HCEC 1CT (cell line): ENCODE measurements around the gene CFAP73.

Source experiments
- DNase-seq: peaks from one replicate; pipeline ENCODE4 v3.0.0-alpha.2; 2017

CFAP73 gene

DNA sequence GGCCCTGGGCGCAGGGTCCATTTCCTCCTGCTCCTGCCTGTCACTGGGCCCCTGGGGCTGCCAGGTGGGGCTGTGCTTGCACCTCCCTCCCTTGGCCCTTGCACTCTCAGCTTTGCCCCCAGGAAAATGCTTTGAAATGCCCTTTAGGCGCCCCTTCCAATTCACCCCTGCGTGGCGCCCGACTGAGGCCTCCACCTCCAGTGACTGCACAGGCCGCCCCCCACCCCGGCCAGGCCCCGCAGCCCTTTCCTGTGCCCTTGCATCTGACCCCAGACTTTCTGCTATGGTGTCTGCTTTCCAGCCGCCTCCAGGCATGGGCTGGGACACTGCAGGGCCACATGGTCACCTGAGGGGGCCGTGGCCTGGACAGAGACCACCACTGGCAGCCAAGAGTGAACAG, 18.3 kb downstream of the CFAP73 start:
- no peak for DNase-seq

DNA sequence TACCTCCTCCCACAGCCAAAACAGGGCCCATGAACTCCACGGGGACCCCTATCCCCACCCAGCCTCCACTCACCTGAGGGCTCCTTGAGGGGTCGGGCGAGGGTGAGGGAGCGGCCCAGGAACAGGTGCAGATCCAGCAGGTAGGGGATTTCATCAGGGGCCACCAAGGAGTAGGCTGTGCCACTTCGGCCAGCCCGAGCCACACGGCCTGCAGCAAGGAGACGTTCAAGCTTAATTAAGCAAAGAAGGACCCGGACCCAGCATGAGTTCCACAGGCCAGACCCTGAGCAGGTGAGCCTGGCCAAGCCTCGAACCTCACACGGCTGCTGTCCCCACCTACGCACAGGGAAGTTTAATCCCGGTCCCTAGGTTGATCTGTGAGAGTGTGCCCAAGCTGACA, 20.2 kb downstream of the CFAP73 start:
- DNase-seq, result no peak

- DNase-seq, result no peak
These were observed 20.9 kb downstream of the CFAP73 start for GRCh38 chr12:113170457-113170856.

DNA sequence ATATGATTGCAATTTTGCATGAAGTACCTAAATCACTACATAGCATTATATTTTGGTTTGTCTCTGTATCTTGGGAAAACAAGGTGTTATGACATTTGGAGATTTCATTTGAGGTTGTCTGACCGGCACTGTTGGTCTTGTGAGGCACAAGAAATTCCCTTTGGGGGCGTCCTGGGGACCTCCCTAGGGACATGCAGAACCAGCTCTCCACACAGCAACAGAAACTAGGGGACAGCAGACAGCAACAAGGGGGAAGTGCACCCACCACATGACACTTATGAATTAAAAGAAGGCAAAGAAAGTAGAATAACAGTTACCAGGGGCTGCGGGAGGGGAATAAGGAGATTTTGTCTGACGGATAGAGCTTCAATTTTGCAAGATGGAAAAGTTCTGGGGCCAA, 21.4 kb downstream of the CFAP73 start:
- no peak for DNase-seq

DNA sequence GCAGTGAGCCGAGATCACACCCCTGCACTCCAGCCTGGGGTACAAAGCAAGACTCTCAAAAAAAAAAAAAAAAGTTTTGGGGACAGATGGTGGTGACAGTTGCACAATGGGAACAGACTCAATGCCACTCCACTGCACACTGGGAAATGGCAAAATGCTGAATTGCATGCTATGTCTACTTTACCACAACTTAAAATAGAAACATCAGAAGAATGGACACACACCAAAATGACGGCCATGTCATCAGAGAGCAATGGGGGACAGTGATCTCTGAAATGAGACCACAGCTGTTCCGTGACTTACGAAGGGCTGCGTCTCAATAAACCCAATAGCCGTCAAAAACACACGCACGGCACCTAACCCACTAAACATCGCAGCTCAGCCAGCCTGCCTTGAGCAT, 22.0 kb downstream of the CFAP73 start:
- DNase-seq, result no peak

GRCh38 chr12:113172185-113172584, 22.7 kb downstream of the CFAP73 start:
- no peak for DNase-seq

GRCh38 chr12:113173081-113173698, 23.7 kb downstream of the CFAP73 start:
- no peak for DNase-seq

DNA sequence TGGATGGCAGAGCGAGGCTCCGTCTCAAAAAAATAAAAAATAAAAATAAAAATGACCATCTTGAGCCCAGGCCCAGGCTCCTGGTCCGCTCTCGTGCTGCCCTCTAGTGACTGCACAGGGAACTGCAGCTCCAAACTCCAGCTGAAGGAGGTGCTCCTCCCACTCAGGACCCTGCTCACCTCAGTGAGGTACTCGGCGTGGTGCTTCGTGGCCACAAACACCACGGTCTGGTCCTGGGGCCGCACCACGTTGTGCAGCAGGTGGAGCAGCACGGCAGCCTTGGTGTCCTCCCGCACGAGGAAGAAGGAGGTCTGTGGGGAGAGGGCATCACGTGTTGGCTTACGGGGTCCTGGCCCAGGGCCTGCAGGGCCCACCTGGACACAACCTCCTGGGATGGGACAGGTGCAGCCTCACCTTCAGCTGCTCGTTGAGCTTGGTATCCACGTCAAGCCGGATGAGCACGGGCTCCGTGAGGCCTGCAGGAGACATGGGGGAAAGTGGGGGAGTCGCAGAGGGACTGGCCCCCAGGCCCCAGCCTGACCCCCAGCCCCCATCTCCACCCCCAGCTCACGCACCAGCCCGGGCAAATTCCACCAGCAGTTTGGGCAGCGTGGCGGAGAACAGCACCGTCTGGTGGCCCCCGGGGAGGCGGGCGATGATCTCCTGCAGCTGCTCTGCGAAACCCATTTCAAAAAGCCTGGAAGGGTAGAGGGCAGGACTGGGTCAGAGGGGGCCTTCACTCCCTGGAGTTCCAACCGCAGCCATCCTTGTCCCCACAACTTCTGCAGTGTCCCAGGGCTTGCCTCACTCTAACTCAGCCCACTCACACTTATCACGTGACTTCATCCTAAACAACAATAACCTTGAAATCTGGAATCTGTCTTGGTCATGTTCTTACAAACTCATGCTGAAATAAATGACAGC, 25.2 kb downstream of the CFAP73 start:
- DNase-seq, result peak; percentile 33

GRCh38 chr12:113179023-113179422, 29.5 kb downstream of the CFAP73 start:
- no peak for DNase-seq

DNA sequence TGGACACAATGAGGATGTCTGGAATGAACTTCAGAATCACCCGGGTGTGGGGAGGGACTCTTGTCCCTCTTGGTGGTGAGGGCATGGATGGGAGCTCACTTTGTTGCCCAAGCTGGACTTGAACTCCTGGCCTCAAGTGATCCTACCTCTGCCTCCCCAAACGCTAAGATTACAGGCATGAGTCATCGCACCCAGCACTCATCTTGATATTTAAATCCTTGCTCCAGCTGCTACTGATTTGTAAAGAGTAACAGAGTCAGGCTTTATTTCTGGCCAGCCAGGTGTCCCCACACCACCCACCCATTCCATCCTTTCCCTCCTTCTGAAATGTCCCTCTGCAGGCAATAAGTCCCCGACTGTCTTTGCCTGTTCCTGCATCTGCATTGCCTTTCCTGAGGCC, 30.8 kb downstream of the CFAP73 start:
- peak; percentile 43 for DNase-seq

DNA sequence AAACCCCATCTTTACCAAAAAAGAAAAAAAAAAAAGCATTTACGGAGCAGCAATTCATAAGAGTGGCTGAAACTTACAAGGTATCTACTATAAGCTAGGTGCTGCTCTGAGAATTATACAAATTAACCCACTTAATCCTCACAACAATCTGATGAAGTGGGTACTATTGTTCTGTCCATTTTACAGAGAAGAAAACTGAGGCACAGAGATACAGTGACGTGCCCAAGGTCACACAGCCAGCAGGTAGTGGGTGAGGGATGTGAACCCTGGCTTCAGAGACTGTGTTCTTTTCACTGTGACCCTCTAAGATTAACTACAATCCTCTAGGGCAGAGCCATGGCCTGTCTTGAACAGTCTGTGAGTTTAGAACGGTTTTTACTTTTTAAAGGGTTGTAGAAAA, 32.5 kb downstream of the CFAP73 start:
- no peak for DNase-seq

- DNase-seq, result no peak
These were observed 33.6 kb downstream of the CFAP73 start for GRCh38 chr12:113183030-113183589.

- no peak for DNase-seq
These were observed 34.8 kb downstream of the CFAP73 start for GRCh38 chr12:113184098-113184899.

DNA sequence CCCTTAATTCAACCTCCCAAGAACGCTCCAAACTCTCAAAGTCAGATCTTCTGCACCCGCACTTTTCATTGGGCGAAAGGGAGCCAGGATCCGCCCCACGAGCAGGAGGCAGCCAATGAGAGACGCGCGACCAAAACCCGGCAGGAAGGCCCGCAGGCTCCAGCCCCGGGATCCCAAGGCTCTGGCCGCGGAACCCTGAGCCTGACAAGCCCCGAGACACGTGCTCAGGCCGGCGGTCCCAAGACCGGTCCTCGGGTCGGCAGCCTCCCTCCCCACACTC, 35.3 kb downstream of the CFAP73 start:
- DNase-seq, result peak; percentile 91

DNA sequence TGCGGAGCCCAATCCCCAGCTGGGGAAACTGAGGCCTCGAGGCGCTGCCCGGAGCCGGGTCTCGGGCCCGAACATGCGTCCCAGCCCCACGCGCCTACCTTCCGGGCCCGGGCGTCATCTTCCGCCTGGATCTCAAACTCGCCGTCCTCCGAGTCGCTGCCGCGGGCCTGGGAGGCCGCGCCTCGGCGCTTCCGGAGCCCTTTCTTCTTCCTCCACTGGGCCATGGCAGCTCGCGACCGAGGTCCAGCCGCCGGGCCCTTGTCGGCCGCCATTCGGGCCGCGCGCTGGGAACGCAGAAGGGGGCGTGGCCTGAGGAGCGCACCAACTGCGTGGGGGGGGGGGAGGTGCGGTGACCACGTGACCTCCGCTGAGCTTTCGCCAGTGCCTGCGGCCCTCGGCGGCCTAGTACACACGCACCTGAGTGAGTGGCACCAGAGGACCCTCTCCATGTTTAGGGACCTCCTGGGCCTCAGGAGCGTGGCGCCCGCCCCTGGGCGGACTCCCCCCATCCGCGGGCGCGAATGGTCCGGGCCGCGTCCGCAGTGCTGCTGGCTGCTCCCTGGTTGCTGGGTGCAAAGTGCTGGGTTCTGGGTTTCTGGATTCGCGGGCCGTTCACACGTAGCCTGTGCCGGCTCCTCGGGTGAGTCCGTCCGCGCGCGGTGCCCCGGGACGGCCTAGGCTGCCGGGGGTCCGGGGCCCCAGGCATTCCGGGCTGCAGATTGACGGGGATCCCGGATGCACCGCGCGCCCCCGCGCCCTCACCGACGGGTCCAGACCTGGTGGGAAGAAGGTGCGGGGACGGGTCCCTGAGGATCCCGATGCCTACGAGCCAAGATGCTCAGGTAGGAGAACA, 35.9 kb downstream of the CFAP73 start, which contains the start of the genes DDX54 and RITA1:
DDX54 (minus strand) TSS at position 299 of the 853 bp plus-strand sequence; CDS start at position 272, 27 bp downstream.
RITA1 (plus strand) TSS at position 542 of the 853 bp plus-strand sequence. CDS start 1,026 bp downstream, outside the sequence.
- peak; percentile 66 for DNase-seq

DNA sequence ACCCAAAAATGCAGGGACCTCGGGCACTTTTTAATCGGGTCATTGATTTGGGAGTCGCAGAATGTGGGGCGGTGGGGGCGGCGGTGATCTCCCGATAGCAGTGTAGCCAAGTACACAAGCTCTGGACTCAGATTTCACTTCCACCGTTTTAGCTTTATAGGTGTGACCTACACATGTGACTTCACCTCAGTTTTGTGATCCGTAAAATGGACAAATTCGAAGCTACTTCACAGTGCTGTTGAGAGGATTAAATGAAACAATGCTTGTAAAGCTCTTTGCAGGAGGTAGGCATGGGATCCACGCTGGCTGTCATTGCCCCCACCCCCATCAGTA, 36.5 kb downstream of the CFAP73 start:
- DNase-seq, result no peak

DNA sequence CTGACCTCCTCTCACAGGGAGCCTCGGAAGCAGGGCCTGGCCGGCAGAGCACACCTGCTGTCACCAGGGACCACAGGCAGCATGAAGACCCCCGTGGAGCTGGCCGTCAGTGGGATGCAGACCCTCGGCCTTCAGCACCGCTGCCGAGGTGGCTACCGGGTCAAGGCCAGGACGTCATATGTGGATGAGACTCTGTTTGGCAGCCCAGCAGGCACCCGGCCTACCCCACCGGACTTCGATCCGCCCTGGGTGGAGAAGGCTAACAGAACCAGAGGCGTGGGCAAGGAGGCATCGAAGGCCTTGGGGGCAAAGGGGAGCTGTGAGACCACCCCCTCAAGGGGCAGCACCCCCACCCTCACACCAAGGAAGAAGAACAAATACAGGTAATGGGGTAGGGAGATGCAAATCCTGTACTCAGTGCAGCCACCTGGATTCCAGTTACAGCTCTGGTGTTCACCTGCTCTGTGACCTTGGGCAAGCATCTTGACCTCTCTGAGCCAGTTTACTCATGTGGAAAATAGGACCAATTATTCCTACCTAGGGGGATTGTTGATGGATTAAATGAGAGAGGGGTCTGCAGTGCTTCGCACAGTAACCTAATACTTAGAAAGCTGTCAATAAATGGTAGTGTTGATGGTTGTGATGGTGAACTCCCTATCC, 37.3 kb downstream of the CFAP73 start:
- no peak for DNase-seq

- DNase-seq, result no peak
These were observed 39.8 kb downstream of the CFAP73 start for GRCh38 chr12:113189361-113189760.

DNA sequence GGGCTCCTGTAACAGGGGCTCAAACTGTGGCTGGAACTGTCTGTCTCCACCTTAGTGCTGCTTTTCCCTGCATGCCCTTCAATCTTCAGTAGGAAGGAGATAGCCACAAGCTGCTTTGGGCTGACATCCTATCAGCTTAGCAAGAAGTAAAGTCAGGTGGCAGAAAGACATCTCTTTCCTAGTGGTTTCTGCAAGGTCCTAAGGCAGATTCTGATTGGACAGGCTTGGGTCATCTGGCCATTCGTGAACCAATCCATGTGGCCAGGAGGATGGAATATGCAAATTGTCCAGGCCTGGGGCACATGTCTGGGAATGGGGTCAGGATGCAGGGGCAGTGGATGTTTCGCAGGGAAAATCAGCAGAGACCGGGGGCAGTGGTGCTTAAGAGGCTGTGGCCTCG, 41.2 kb downstream of the CFAP73 start:
- peak; percentile 26 for DNase-seq

DNA sequence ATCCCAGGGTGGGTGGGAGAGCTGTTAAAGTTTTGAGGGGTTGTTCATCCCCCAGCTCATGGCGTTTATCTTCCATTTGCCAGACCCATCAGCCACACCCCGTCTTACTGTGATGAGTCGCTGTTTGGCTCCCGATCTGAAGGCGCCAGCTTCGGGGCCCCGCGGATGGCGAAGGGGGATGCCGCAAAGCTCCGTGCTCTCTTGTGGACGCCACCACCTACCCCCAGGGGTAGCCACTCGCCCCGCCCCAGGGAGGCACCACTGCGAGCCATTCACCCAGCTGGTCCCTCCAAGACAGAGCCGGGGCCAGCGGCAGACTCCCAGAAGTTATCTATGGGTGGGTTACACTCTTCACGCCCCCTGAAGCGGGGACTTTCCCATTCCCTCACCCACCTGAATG, 41.7 kb downstream of the CFAP73 start:
- DNase-seq, result no peak

DNA sequence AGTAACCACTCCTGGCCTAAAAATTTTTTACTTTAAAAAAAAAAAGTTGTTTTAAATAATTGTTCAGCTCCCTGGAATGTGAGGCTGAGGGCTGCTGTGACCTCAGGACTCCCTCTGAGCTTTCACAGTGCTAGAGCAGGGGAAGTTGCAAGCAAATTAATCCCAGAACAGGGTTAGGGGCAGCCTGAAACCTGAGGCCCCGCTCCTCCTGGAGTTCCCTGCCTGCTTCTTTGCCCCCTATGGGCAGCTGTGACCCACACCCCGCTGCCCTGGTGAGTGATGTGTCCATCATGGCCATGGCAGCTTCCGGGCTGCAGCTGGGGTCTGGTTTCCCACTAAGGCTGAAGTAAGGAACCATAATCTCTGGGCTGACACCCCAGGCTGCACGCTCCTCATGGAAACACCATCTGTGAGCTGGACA, 45.5 kb downstream of the CFAP73 start:
- DNase-seq, result peak; percentile 85

DNA sequence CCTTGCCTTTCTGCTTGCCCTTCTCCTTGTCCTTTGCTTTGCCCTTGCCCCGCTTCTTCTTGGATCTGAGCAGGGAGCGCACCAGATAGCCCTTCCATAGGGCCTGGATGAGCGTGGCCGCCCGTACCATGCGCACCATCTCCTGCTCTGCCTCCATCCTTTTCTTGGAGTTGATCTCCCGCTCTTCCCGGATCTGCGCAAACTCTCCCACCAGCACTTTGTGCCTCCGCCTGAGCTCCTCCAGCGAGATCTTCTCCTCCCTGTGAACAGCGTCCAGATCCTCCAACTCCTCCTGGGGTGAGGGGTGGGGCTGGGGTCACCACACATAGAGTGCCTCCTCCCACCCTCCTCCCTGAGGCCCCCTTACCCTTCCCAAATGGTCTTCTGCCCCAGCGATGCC, 46.1 kb downstream of the CFAP73 start:
- DNase-seq, result no peak
